ENCODE results near the gene SOX6. TPM values are rescaled to one million over a fixed set of nuclear protein-coding genes. Genes with fewer than 3 reads are reported as not detected.

SOX6 gene
- total and polyA plus RNA-seq, 2 donors (not counting 1 experiment from before 2014, with no cell fraction given), result 3.0 to 5.1 TPM

- H3K4me1 ChIP-seq (ENCODE audit: control insufficient read depth, extremely low read depth, insufficient read depth, low read length), result peaks cover 2% of the 10 kb centered on the region
- no peaks in the 10 kb centered on the region for H3K36me3 ChIP-seq (ENCODE audit: control insufficient read depth, insufficient read depth, low read length)
- DNase-seq (ENCODE audit: low read depth in 2 of 2), result peak in 1 of 2 donors; percentile 37
Measured at GRCh38 chr11:16098526-16099205, 257.7 kb downstream of the SOX6 start.

GRCh38 chr11:16097543-16097942, 258.8 kb downstream of the SOX6 start:
- TF ChIP-seq CTCF (conservative IDR thresholded peaks at IDR 0.05 in 1 of 2, IDR thresholded peaks at IDR 0.05 in 1 of 2; ENCODE audit: low read depth in 1 of 2, low read length in 2 of 2) (no peak), EZH2 (IDR thresholded peaks at IDR 0.05; ENCODE audit: low read length, missing control alignments) (no peak)
- H3K4me1 ChIP-seq (ENCODE audit: control insufficient read depth, extremely low read depth, insufficient read depth, low read length), result peaks cover 2% of the 10 kb centered on the region
- H3K9ac ChIP-seq (ENCODE audit: insufficient read depth, low read length), result no peak overlapping the region

More at GRCh38 chr11:16098526-16099205, 257.7 kb downstream of the SOX6 start:
- Histone ChIP-seq H3K9ac (ENCODE audit: insufficient read depth, low read length) (no peak overlapping the region), H3K27ac (ENCODE audit: insufficient read depth, low read length) (no peak overlapping the region), H3K79me2 (ENCODE audit: control insufficient read depth, insufficient read depth, low read length) (no peaks in the 10 kb centered on the region), H3K4me2 (ENCODE audit: extremely low read depth, insufficient read depth, low read length) (peak overlapping the region; percentile 37), H4K20me1 (ENCODE audit: control insufficient read depth, extremely low read depth, insufficient read depth, low read length) (no peaks in the 10 kb centered on the region), H2AFZ (ENCODE audit: low read length) (no peak overlapping the region), H3K27me3 (ENCODE audit: control insufficient read depth, insufficient read depth, low read length) (no peaks in the 10 kb centered on the region), H3K9me3 (ENCODE audit: control insufficient read depth, insufficient read depth, low read depth, low read length) (no peaks in the 10 kb centered on the region), H3K4me3 (replicated peaks in 1 of 4; ENCODE audit: control extremely low read depth in 1 of 4, insufficient read depth in 1 of 4, low read depth in 3 of 4, low read length in 4 of 4) (no peak overlapping the region)
- TF ChIP-seq EZH2 (IDR thresholded peaks at IDR 0.05; ENCODE audit: low read length, missing control alignments), result no peak
- TF ChIP-seq CTCF (conservative IDR thresholded peaks at IDR 0.05 in 1 of 2, IDR thresholded peaks at IDR 0.05 in 1 of 2; ENCODE audit: low read depth in 1 of 2, low read length in 2 of 2), result no peak

GRCh38 chr11:16096336-16096735, 260.0 kb downstream of the SOX6 start:
- no peaks in the 10 kb centered on the region for H4K20me1 ChIP-seq (ENCODE audit: control insufficient read depth, extremely low read depth, insufficient read depth, low read length)
- peak; percentile 23 to 50 for DNase-seq (ENCODE audit: low read depth in 2 of 2)
- no peaks in the 10 kb centered on the region for H3K9me3 ChIP-seq (ENCODE audit: control insufficient read depth, insufficient read depth, low read depth, low read length)
- no peak overlapping the region for H3K4me2 ChIP-seq (ENCODE audit: extremely low read depth, insufficient read depth, low read length)
- TF ChIP-seq EZH2 (IDR thresholded peaks at IDR 0.05; ENCODE audit: low read length, missing control alignments) (no peak), CTCF (conservative IDR thresholded peaks at IDR 0.05 in 1 of 2, IDR thresholded peaks at IDR 0.05 in 1 of 2; ENCODE audit: low read depth in 1 of 2, low read length in 2 of 2) (no peak)
- H3K9ac ChIP-seq (ENCODE audit: insufficient read depth, low read length), result no peak overlapping the region
- H3K27ac ChIP-seq (ENCODE audit: insufficient read depth, low read length), result no peak overlapping the region
- peaks cover 2% of the 10 kb centered on the region for H3K4me1 ChIP-seq (ENCODE audit: control insufficient read depth, extremely low read depth, insufficient read depth, low read length)
- H2AFZ ChIP-seq (ENCODE audit: low read length), result no peak overlapping the region
- H3K79me2 ChIP-seq (ENCODE audit: control insufficient read depth, insufficient read depth, low read length), result no peaks in the 10 kb centered on the region
- no peaks in the 10 kb centered on the region for H3K36me3 ChIP-seq (ENCODE audit: control insufficient read depth, insufficient read depth, low read length)
- no peaks in the 10 kb centered on the region for H3K27me3 ChIP-seq (ENCODE audit: control insufficient read depth, insufficient read depth, low read length)
- no peak overlapping the region for H3K4me3 ChIP-seq (replicated peaks in 1 of 4; ENCODE audit: control extremely low read depth in 1 of 4, insufficient read depth in 1 of 4, low read depth in 3 of 4, low read length in 4 of 4)

More at GRCh38 chr11:16097543-16097942, 258.8 kb downstream of the SOX6 start:
- H3K79me2 ChIP-seq (ENCODE audit: control insufficient read depth, insufficient read depth, low read length), result no peaks in the 10 kb centered on the region
- H4K20me1 ChIP-seq (ENCODE audit: control insufficient read depth, extremely low read depth, insufficient read depth, low read length), result no peaks in the 10 kb centered on the region
- no peaks in the 10 kb centered on the region for H3K36me3 ChIP-seq (ENCODE audit: control insufficient read depth, insufficient read depth, low read length)
- no peak overlapping the region for H3K27ac ChIP-seq (ENCODE audit: insufficient read depth, low read length)
- H3K4me2 ChIP-seq (ENCODE audit: extremely low read depth, insufficient read depth, low read length), result no peak overlapping the region
- H2AFZ ChIP-seq (ENCODE audit: low read length), result no peak overlapping the region
- no peaks in the 10 kb centered on the region for H3K27me3 ChIP-seq (ENCODE audit: control insufficient read depth, insufficient read depth, low read length)
- no peak for DNase-seq (ENCODE audit: low read depth in 2 of 2)
- no peak overlapping the region for H3K4me3 ChIP-seq (replicated peaks in 1 of 4; ENCODE audit: control extremely low read depth in 1 of 4, insufficient read depth in 1 of 4, low read depth in 3 of 4, low read length in 4 of 4)
- no peaks in the 10 kb centered on the region for H3K9me3 ChIP-seq (ENCODE audit: control insufficient read depth, insufficient read depth, low read depth, low read length)

All from fibroblast of lung (primary cell).